Fibroblast of lung (primary cell): ENCODE measurements around the gene SORCS2. TPM values are rescaled to one million over a fixed set of nuclear protein-coding genes. Genes with fewer than 3 reads are reported as not detected.

ENCODE experiments used
- DNase-seq, 2 donors: peaks; one replicate each; pipeline versions ENCODE4 v3.0.0 to v3.0.0-alpha.2; 2010; ENCODE audit warnings: low read depth in 2 of 2
- H2AFZ ChIP-seq: 2 replicates; pipeline ENCODE4 v1.5.1; 2012; ENCODE audit warnings: low read length, control low read depth, inconsistent platforms
- H3K27ac ChIP-seq: 2 replicates; pipeline ENCODE4 v1.5.1; 2011; ENCODE audit warnings: low read length, control low read depth; ENCODE audit not compliant: insufficient read depth
- H3K27me3 ChIP-seq: 2 replicates; pipeline ENCODE4 v1.5.1; 2011; ENCODE audit warnings: mild to moderate bottlenecking, low read length; ENCODE audit not compliant: control insufficient read depth, insufficient read depth
- H3K36me3 ChIP-seq: 2 replicates; pipeline ENCODE4 v1.5.1; 2011; ENCODE audit warnings: low read length; ENCODE audit not compliant: control insufficient read depth, insufficient read depth
- H3K4me1 ChIP-seq: 2 replicates; pipeline ENCODE4 v1.5.1; 2011; ENCODE audit warnings: low read length; ENCODE audit not compliant: control insufficient read depth, insufficient read depth; ENCODE audit errors: extremely low read depth
- H3K4me2 ChIP-seq: 2 replicates; pipeline ENCODE4 v1.5.1; 2011; ENCODE audit warnings: low read length, control low read depth; ENCODE audit not compliant: insufficient read depth; ENCODE audit errors: extremely low read depth
- H3K4me3 ChIP-seq, 4 experiments: fragments of 200-600 bp in 1 of 4; sonication (generic) in 1 of 4; replicated peaks in 1 of 4; 2 replicates each; pipeline ENCODE4 v1.5.1; 2011 to 2016; ENCODE audit warnings: low read length in 4 of 4, low read depth in 3 of 4, mild to moderate bottlenecking in 3 of 4, control low read depth in 2 of 4, inconsistent platforms in 1 of 4, mixed read lengths in 1 of 4; ENCODE audit not compliant: insufficient read depth in 1 of 4; ENCODE audit errors: control extremely low read depth in 1 of 4
- H3K79me2 ChIP-seq: 2 replicates; pipeline ENCODE4 v1.5.1; 2012; ENCODE audit warnings: mild to moderate bottlenecking, low read length, inconsistent platforms; ENCODE audit not compliant: control insufficient read depth, insufficient read depth
- H3K9ac ChIP-seq: 2 replicates; pipeline ENCODE4 v1.5.1; 2011; ENCODE audit warnings: mild to moderate bottlenecking, low read length, control low read depth; ENCODE audit not compliant: insufficient read depth
- H3K9me3 ChIP-seq: 2 replicates; pipeline ENCODE4 v1.5.1; 2012; ENCODE audit warnings: low read depth, low read length; ENCODE audit not compliant: control insufficient read depth, insufficient read depth
- H4K20me1 ChIP-seq: 2 replicates; pipeline ENCODE4 v1.5.1; 2011; ENCODE audit warnings: low read length; ENCODE audit not compliant: control insufficient read depth, insufficient read depth; ENCODE audit errors: extremely low read depth
- EZH2 ChIP-seq: IDR thresholded peaks from 2 replicates; pipeline ENCODE4 v1.5.1; 2012; ENCODE audit warnings: low read length, control low read depth, mild to moderate bottlenecking; ENCODE audit errors: missing control alignments
- polyA plus RNA-seq, 2 donors: library from polyadenylated mRNA; depleted of rRNA in 1 of 2; stranded (reverse) in 1 of 2; unstranded in 1 of 2; fragments of >200 nt; gene quantifications; 2 replicates each; pipeline ENCODE4 v1.2.1, GENCODE V29; 2011 to 2012; ENCODE audit warnings: missing spikeins in 1 of 2
- total RNA-seq: library from RNA; depleted of rRNA; stranded (reverse); fragments of >200 nt; gene quantifications from 2 replicates; pipeline ENCODE4 v1.2.1, GENCODE V29; 2014
- TF ChIP-seq, protein P1 (sequence below), 2 donors: IDR thresholded peaks in 1 of 2; conservative IDR thresholded peaks in 1 of 2; 1 replicate in 1 of 2; 2 replicates in 1 of 2; pipeline ENCODE4 v1.5.1; 2011 to 2012; ENCODE audit warnings: low read length in 2 of 2, control low read depth in 1 of 2, inconsistent platforms in 1 of 2, low read depth in 1 of 2, mild to moderate bottlenecking in 1 of 2

The SORCS2 gene
- total and polyA plus RNA-seq, 2 donors (not counting 1 experiment from before 2014, with no cell fraction given): 0.17 to 0.41 TPM

GRCh38 chr4:7477695-7478094, 285.4 kb downstream of the SORCS2 start:
- Histone ChIP-seq H2AFZ (no peak overlapping the region), H3K9ac (no peak overlapping the region), H3K36me3 (no peaks in the 10 kb centered on the region), H3K79me2 (no peaks in the 10 kb centered on the region), H3K27me3 (no peaks in the 10 kb centered on the region), H3K4me3 (no peak overlapping the region), H3K4me2 (no peak overlapping the region), H3K9me3 (no peaks in the 10 kb centered on the region), H3K4me1 (no peaks in the 10 kb centered on the region), H3K27ac (no peak overlapping the region), H4K20me1 (no peaks in the 10 kb centered on the region)
- DNase-seq: no peak
- TF ChIP-seq, protein P1, sequence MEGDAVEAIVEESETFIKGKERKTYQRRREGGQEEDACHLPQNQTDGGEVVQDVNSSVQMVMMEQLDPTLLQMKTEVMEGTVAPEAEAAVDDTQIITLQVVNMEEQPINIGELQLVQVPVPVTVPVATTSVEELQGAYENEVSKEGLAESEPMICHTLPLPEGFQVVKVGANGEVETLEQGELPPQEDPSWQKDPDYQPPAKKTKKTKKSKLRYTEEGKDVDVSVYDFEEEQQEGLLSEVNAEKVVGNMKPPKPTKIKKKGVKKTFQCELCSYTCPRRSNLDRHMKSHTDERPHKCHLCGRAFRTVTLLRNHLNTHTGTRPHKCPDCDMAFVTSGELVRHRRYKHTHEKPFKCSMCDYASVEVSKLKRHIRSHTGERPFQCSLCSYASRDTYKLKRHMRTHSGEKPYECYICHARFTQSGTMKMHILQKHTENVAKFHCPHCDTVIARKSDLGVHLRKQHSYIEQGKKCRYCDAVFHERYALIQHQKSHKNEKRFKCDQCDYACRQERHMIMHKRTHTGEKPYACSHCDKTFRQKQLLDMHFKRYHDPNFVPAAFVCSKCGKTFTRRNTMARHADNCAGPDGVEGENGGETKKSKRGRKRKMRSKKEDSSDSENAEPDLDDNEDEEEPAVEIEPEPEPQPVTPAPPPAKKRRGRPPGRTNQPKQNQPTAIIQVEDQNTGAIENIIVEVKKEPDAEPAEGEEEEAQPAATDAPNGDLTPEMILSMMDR (conservative IDR thresholded peaks at IDR 0.05 in 1 of 2, IDR thresholded peaks at IDR 0.05 in 1 of 2; ENCODE audit: low read depth in 1 of 2, low read length in 2 of 2): no peak
- TF ChIP-seq EZH2: no peak

- Histone ChIP-seq H3K27me3 (no peaks in the 10 kb centered on the region), H3K4me3 (no peak overlapping the region), H3K79me2 (no peaks in the 10 kb centered on the region), H3K4me2 (no peak overlapping the region), H3K36me3 (no peaks in the 10 kb centered on the region), H3K27ac (no peak overlapping the region), H2AFZ (no peak overlapping the region), H3K9ac (no peak overlapping the region), H3K9me3 (no peaks in the 10 kb centered on the region), H3K4me1 (no peaks in the 10 kb centered on the region), H4K20me1 (no peaks in the 10 kb centered on the region)
- TF ChIP-seq, protein P1 (conservative IDR thresholded peaks at IDR 0.05 in 1 of 2, IDR thresholded peaks at IDR 0.05 in 1 of 2; ENCODE audit: low read depth in 1 of 2, low read length in 2 of 2): no peak
- no peak for TF ChIP-seq EZH2
- DNase-seq: no peak
Measured at GRCh38 chr4:7478665-7479064, 286.3 kb downstream of the SORCS2 start.

GRCh38 chr4:7480423-7480822, 288.1 kb downstream of the SORCS2 start:
- Histone ChIP-seq H3K9me3 (no peaks in the 10 kb centered on the region), H3K36me3 (no peaks in the 10 kb centered on the region), H3K27me3 (no peaks in the 10 kb centered on the region), H2AFZ (no peak overlapping the region), H3K27ac (no peak overlapping the region), H3K79me2 (no peaks in the 10 kb centered on the region), H3K4me2 (no peak overlapping the region), H3K4me3 (no peak overlapping the region), H4K20me1 (no peaks in the 10 kb centered on the region), H3K4me1 (no peaks in the 10 kb centered on the region), H3K9ac (no peak overlapping the region)
- no peak for DNase-seq
- TF ChIP-seq, protein P1 (conservative IDR thresholded peaks at IDR 0.05 in 1 of 2, IDR thresholded peaks at IDR 0.05 in 1 of 2; ENCODE audit: low read depth in 1 of 2, low read length in 2 of 2): no peak
